AG04449 (cell line): Measurements from ENCODE around the gene RUNX1.

Experiments used
- CTCF ChIA-PET: fragments of 350-600 bp; formaldehyde crosslinking; extraction: SDS; loops from one replicate; lab custom pipeline; 2021; ENCODE audit warnings: antibody characterized with exemption; lab: Yijun Ruan, JAX
- POLR2A ChIA-PET: fragments of 400-600, 350-600 bp; formaldehyde crosslinking; extraction: SDS; loops from one replicate; lab custom pipeline; 2020; ENCODE audit warnings: antibody characterized with exemption, inconsistent platforms; lab: Yijun Ruan, JAX
- DNase-seq: peaks from one replicate; pipeline ENCODE4 v3.0.0-alpha.2; 2010; ENCODE audit warnings: low read depth, low spot score
- H3K4me3 ChIP-seq: 2 replicates; pipeline ENCODE4 v1.5.1; 2011; ENCODE audit warnings: low read depth, mild to moderate bottlenecking, control low read depth, low read length
- TF ChIP-seq, protein P1 (sequence below): IDR thresholded peaks from one replicate; pipeline ENCODE4 v1.5.1; 2011; ENCODE audit warnings: mild to moderate bottlenecking, moderate library complexity, low read length, control low read depth, inconsistent platforms; ENCODE audit not compliant: insufficient read depth; ENCODE audit errors: missing control alignments

The RUNX1 gene

DNA sequence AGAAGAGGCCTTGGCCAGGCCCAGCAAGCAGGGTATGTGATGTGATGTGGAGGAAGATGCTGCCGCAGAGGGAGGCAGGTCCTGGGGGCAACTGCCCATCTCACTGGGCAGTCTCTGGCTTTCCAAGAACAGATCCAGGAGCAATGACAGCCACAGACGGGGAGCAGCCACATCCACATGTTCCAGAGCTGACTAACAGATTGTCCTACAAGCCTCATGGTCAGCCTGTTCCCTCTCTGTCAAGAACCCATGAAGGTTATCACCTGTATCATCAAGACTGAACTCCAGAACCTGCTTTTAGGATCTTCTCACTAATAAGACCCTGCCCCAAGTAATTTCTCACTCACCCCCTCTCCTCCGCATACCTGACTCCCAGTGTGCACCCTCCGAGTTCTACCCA is 187.8 kb downstream of the RUNX1 start:
- H3K4me3 ChIP-seq = no peak overlapping the region
- no peak for DNase-seq
- TF ChIP-seq, protein P1, sequence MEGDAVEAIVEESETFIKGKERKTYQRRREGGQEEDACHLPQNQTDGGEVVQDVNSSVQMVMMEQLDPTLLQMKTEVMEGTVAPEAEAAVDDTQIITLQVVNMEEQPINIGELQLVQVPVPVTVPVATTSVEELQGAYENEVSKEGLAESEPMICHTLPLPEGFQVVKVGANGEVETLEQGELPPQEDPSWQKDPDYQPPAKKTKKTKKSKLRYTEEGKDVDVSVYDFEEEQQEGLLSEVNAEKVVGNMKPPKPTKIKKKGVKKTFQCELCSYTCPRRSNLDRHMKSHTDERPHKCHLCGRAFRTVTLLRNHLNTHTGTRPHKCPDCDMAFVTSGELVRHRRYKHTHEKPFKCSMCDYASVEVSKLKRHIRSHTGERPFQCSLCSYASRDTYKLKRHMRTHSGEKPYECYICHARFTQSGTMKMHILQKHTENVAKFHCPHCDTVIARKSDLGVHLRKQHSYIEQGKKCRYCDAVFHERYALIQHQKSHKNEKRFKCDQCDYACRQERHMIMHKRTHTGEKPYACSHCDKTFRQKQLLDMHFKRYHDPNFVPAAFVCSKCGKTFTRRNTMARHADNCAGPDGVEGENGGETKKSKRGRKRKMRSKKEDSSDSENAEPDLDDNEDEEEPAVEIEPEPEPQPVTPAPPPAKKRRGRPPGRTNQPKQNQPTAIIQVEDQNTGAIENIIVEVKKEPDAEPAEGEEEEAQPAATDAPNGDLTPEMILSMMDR = no peak
- CTCF ChIA-PET = no interaction called here
- POLR2A ChIA-PET = no interaction called here

DNA sequence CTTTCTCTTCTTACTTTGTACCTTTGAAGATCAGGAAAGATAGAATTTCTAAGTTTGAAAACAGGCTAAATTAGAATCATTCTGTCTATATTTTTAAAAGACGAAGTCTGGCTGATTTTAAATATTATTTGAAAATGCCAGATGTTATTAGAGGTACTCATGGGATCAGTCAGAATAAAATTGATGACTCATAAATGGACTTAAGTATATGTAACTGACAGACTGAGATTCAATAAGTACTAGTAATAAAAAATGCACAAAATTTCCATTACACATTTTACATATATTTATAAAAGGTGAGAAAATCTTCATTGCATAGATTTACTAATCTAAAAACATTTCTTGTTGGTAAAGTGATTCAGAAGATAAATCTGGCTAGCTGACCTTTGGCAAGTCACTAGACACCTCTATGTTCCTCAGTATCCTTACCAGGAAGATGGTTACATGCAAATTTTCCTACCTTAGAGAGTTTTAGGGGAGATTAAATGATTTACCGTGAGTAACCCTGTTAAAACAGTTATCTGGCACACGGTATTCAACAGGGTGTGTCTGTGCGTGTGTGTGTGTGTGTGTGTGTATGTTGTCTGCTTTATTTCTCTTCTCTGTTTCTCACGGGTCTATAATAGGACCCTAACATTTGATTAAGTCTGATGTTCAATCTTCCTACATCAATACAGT is 189.0 kb downstream of the RUNX1 start:
- no peak for DNase-seq
- ChIA-PET CTCF (no interaction called here), POLR2A (no interaction called here)
- TF ChIP-seq, protein P1 = no peak
- no peak overlapping the region for H3K4me3 ChIP-seq

DNA sequence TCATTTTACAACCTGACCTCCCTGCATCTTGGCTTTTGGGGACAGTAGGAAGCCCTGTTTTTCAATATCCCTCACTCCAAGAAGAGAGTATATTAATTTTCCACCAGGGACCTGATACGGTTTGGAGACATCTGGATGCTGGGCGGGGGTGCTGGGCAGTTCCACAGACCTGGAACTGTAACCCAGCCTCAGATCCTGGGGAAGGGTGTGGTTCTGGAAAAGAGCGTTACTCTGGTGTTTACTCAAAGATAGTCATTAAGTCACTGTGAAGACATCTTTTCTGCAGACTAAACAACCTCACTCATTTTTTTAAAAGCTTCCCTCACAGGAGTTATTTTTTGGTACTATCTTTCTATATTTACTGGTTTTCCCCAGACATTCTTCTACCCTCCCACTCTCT is 190.5 kb downstream of the RUNX1 start:
- TF ChIP-seq, protein P1 = no peak
- ChIA-PET CTCF (interaction anchor here (1.4 to 1.7 kb wide), 2 partner anchors 9 to 113 kb away, joined by 5 to 8 read pairs; no protein-coding TSS in a partner anchor), POLR2A (interaction anchor here (1.0 kb wide), 1 partner anchor 12 kb away, joined by 3 read pairs; no protein-coding TSS in a partner anchor)
- H3K4me3 ChIP-seq = no peak overlapping the region
- no peak for DNase-seq

DNA sequence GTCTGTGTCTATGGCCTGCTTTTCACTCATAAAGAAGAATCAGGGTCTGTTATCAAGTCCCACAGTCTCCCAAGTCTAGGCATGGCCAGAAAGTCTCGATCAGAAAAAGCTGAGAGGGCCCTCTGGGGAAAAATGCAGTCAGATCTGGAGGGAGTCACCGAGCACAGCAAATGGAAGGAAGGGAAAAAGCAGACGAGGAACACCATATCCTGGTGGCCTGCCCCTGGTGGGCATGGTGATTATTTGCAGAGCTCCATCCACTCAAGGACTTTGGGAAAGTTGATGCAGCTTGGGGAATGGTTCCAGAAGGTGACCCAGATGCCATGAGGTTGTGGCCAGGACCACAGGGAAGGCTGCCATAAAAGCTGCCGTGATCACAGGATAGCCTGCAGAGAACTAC is 191.2 kb downstream of the RUNX1 start:
- TF ChIP-seq, protein P1 = peak; percentile 19
- ChIA-PET POLR2A (no interaction called here), CTCF (interaction anchor here (1.3 to 2.4 kb wide), 3 partner anchors 12 to 165 kb away, joined by 4 to 9 read pairs (median 8); no protein-coding TSS in a partner anchor)
- no peak overlapping the region for H3K4me3 ChIP-seq
- DNase-seq = no peak

DNA sequence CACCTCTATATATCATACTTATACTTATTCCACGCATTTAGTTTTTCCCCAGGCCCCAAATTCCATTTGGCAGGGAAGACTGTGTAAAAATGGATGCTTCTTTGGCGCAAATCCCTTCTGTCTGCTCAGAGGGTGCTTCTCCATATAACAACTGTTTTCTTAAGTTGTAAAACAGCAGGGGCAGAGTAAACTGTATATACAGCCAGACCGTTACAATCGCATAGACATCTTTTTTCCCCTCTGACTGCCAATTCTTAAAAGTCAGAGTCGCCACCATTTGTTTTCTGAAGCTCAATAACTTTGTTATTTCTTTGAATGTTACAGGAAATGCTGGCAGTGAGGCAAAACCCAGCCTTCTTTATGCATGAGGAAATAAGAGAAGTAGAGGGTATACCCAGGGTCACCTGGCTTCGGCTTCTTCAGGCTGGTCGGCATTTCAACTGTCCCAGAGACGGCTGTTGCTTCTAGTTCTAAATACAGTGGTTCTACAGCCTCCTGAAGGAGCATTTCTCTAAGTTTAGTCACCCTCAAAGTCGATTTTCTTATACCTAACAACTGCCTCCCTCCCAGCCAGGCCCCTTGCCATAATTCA is 191.9 kb downstream of the RUNX1 start:
- TF ChIP-seq, protein P1 = no peak
- CTCF ChIA-PET = interaction anchor here (1.3 to 2.4 kb wide), 3 partner anchors 11 to 164 kb away, joined by 4 to 9 read pairs (median 8); no protein-coding TSS in a partner anchor
- DNase-seq = no peak
- POLR2A ChIA-PET = no interaction called here
- H3K4me3 ChIP-seq = no peak overlapping the region

DNA sequence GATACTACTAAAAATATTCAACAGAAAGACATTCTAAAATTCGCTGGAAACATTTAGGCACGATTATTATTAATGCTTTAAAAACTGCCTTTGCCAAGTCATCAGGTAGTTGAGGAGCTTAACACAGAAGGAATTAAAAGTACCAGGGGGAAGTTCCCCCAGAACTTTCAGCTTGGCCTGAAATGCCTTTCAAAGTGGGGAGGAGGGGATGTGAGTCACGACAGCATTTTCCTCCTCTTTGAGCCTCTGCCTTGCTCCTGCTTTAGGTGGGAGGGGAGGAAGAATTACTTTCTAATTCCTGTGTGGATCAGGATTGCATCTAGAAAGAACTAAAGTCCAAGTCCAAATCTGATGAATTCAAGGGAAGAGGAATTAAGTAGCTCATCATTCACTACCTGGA is 196.7 kb downstream of the RUNX1 start:
- POLR2A ChIA-PET = no interaction called here
- no peak for DNase-seq
- CTCF ChIA-PET = interaction anchor here (1.0 to 3.3 kb wide), 2 partner anchors 9 to 107 kb away, joined by 3 to 14 read pairs; no protein-coding TSS in a partner anchor
- TF ChIP-seq, protein P1 = no peak
- no peak overlapping the region for H3K4me3 ChIP-seq
